ENCODE results near the gene ZNF469.
A peak's percentile ranks its signal among the peaks of the same experiment; 100 is the strongest.

The ZNF469 gene

DNA sequence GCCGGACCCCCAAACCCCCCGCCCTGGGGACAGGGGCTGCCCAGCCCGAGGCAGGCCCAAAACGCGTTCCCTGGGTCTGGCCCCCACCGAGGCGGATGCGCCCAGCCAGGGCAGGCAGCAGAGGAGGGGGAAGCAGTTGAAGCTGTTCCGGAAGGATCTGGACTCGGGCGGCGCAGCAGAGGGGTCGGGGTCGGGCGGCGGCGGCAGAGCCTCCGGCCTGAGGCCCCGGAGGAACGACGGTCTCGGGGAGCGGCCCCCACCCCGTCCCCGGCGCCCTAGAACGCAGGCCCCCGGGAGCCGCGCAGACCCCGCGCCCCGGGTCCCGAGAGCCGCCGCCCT, 47.4 kb downstream of the ZNF469 start:
- peak overlapping the region; percentile 53 for H3K9ac ChIP-seq (ENCODE audit: low read depth, low read length)
- no peaks in the 10 kb centered on the region for H3K79me2 ChIP-seq (ENCODE audit: insufficient read depth, low read length)
- peak overlapping the region; percentile 56 for H3K4me2 ChIP-seq (ENCODE audit: insufficient read depth, low read length)
- H3K27ac ChIP-seq (ENCODE audit: low read length): no peak overlapping the region
- DNase-seq (no peak), ATAC-seq (ENCODE audit: insufficient read depth, low read depth) (peak; percentile 51; the same call in 2 of the 3 replicates)
- peak overlapping the region; percentile 47 for H2AFZ ChIP-seq (ENCODE audit: low read depth, low read length)
- H4K20me1 ChIP-seq (ENCODE audit: insufficient read depth, low read length): peaks cover 14% of the 10 kb centered on the region; the same call in 1 of the 2 replicates
- H3K9me3 ChIP-seq (ENCODE audit: insufficient read depth, low read length, severe bottlenecking): no peaks in the 10 kb centered on the region
- peaks cover 14% of the 10 kb centered on the region for H3K4me1 ChIP-seq (ENCODE audit: insufficient read depth, low read length)
- no peak for TF ChIP-seq EZH2 (IDR thresholded peaks at IDR 0.05; ENCODE audit: borderline replicate concordance, low read depth, low read length, severe bottlenecking)
- TF ChIP-seq, protein P1, sequence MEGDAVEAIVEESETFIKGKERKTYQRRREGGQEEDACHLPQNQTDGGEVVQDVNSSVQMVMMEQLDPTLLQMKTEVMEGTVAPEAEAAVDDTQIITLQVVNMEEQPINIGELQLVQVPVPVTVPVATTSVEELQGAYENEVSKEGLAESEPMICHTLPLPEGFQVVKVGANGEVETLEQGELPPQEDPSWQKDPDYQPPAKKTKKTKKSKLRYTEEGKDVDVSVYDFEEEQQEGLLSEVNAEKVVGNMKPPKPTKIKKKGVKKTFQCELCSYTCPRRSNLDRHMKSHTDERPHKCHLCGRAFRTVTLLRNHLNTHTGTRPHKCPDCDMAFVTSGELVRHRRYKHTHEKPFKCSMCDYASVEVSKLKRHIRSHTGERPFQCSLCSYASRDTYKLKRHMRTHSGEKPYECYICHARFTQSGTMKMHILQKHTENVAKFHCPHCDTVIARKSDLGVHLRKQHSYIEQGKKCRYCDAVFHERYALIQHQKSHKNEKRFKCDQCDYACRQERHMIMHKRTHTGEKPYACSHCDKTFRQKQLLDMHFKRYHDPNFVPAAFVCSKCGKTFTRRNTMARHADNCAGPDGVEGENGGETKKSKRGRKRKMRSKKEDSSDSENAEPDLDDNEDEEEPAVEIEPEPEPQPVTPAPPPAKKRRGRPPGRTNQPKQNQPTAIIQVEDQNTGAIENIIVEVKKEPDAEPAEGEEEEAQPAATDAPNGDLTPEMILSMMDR (IDR thresholded peaks at IDR 0.05; ENCODE audit: borderline replicate concordance, extremely low read depth, low read length, poor library complexity, severe bottlenecking): no peak
- H3K4me3 ChIP-seq (ENCODE audit: low read depth in 1 of 2, low read length in 2 of 2): peak overlapping the region; percentile 0 to 52; a peak in 3 of 4 replicates
- peaks cover 27% of the 10 kb centered on the region for H3K27me3 ChIP-seq (ENCODE audit: insufficient read depth, low read length, poor library complexity)
- no peaks in the 10 kb centered on the region for H3K36me3 ChIP-seq (ENCODE audit: insufficient read depth, low read length)

DNA sequence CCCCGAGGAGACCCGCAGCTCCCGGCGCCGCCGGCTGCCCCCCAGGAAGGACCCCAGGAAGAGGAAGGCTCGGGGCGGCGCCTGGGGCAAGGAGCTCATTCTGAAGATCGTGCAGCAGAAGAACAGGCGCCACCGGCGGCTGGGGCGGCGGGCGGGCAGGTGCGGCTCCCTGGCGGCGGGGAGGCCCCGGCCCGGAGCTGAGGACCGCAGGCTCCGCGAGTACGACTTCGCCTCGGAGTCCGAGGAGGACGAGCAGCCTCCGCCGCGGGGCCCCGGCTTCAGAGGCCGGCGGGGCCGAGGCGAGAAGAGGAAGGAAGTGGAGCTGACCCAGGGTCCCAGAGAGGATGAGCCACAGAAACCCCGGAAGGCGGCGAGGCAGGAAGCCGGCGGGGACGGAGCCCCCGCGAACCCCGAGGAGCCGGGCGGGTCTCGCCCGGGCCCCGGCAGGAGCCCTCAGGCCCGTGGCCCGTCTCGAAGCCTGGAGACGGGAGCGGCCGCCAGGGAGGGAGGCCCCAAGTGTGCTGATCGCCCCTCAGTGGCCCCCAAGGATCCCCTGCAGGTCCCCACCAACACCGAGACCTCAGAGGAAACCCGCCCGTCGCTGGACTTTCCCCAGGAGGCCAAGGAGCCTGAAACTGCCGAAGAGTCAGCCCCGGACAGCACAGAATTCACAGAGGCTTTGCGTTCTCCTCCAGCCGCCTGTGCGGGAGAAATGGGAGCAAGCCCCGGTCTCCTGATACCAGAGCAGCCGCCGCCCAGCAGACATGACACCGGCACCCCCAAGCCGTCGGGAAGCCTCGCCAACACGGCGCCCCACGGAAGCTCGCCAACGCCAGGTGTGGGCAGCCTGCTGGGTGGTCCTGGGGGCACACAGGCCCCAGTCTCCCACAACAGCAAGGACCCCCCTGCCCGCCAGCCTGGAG, 48.0 kb downstream of the ZNF469 start:
- H3K79me2 ChIP-seq (ENCODE audit: insufficient read depth, low read length): no peaks in the 10 kb centered on the region
- no peaks in the 10 kb centered on the region for H3K9me3 ChIP-seq (ENCODE audit: insufficient read depth, low read length, severe bottlenecking)
- no peak overlapping the region for H3K27ac ChIP-seq (ENCODE audit: low read length)
- peak overlapping the region; percentile 56 for H3K4me2 ChIP-seq (ENCODE audit: insufficient read depth, low read length)
- peak; percentile 70 for TF ChIP-seq EZH2 (IDR thresholded peaks at IDR 0.05; ENCODE audit: borderline replicate concordance, low read depth, low read length, severe bottlenecking)
- TF ChIP-seq, protein P1 (IDR thresholded peaks at IDR 0.05; ENCODE audit: borderline replicate concordance, extremely low read depth, low read length, poor library complexity, severe bottlenecking): no peak
- ATAC-seq (ENCODE audit: insufficient read depth, low read depth): peak; percentile 76
- H3K27me3 ChIP-seq (ENCODE audit: insufficient read depth, low read length, poor library complexity): peaks cover 27% of the 10 kb centered on the region
- H3K4me1 ChIP-seq (ENCODE audit: insufficient read depth, low read length): peaks cover 14% of the 10 kb centered on the region
- no peaks in the 10 kb centered on the region for H3K36me3 ChIP-seq (ENCODE audit: insufficient read depth, low read length)
- H2AFZ ChIP-seq (ENCODE audit: low read depth, low read length): peak overlapping the region; percentile 47
- H3K9ac ChIP-seq (ENCODE audit: low read depth, low read length): peak overlapping the region; percentile 53
- peak overlapping the region; percentile 0 to 52; a peak in 3 of 4 replicates for H3K4me3 ChIP-seq (ENCODE audit: low read depth in 1 of 2, low read length in 2 of 2)
- peaks cover 12% of the 10 kb centered on the region; the same call in 1 of the 2 replicates for H4K20me1 ChIP-seq (ENCODE audit: insufficient read depth, low read length)
- DNase-seq: peak; percentile 41

DNA sequence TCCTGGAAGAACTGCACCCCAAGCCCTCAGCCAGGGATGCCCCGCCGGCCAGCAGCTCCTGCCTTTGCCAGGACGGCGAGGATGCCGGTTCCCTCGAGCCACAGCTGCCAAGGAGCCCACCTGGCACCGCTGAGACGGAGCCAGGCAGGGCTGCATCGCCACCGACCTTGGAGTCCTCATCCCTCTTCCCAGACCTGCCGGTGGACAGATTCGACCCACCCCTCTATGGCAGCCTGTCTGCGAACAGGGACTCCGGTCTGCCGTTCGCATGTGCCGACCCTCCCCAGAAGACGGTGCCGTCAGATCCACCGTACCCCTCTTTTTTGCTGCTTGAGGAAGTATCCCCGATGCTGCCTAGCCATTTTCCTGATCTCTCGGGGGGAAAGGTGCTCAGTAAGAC, 48.9 kb downstream of the ZNF469 start:
- Histone ChIP-seq H3K79me2 (ENCODE audit: insufficient read depth, low read length) (no peaks in the 10 kb centered on the region), H3K36me3 (ENCODE audit: insufficient read depth, low read length) (no peaks in the 10 kb centered on the region), H3K9ac (ENCODE audit: low read depth, low read length) (no peak overlapping the region), H3K4me1 (ENCODE audit: insufficient read depth, low read length) (peaks cover 14% of the 10 kb centered on the region), H3K4me3 (ENCODE audit: low read depth in 1 of 2, low read length in 2 of 2) (no peak overlapping the region), H3K27me3 (ENCODE audit: insufficient read depth, low read length, poor library complexity) (peaks cover 27% of the 10 kb centered on the region), H4K20me1 (ENCODE audit: insufficient read depth, low read length) (peaks cover 12% of the 10 kb centered on the region; the same call in 1 of the 2 replicates), H3K27ac (ENCODE audit: low read length) (no peak overlapping the region), H2AFZ (ENCODE audit: low read depth, low read length) (no peak overlapping the region), H3K9me3 (ENCODE audit: insufficient read depth, low read length, severe bottlenecking) (no peaks in the 10 kb centered on the region), H3K4me2 (ENCODE audit: insufficient read depth, low read length) (peak overlapping the region; percentile 56; the same call in 1 of the 2 replicates)
- DNase-seq (no peak), ATAC-seq (ENCODE audit: insufficient read depth, low read depth) (no peak)
- TF ChIP-seq, protein P1 (IDR thresholded peaks at IDR 0.05; ENCODE audit: borderline replicate concordance, extremely low read depth, low read length, poor library complexity, severe bottlenecking): no peak
- TF ChIP-seq EZH2 (IDR thresholded peaks at IDR 0.05; ENCODE audit: borderline replicate concordance, low read depth, low read length, severe bottlenecking): no peak
